Endodermal cell (in vitro differentiated cells): ENCODE results near the gene CMTM4. TPM values are rescaled to one million over a fixed set of nuclear protein-coding genes. Genes with fewer than 3 reads are reported as not detected.

Experiments used
- DNase-seq: peaks from one replicate; pipeline ENCODE4 v3.0.0-alpha.2; 2017
- H3K27ac ChIP-seq: 2 replicates; pipeline ENCODE4 v1.5.1; 2013; ENCODE audit warnings: mild to moderate bottlenecking, low read depth, low read length, moderate library complexity
- H3K27me3 ChIP-seq: 2 replicates; pipeline ENCODE4 v1.6.1; 2013; ENCODE audit warnings: mild to moderate bottlenecking, low read length, moderate library complexity; ENCODE audit not compliant: insufficient read depth, control insufficient read depth, poor library complexity, severe bottlenecking
- H3K36me3 ChIP-seq: 2 replicates; pipeline ENCODE4 v1.7.0; 2013; ENCODE audit warnings: mild to moderate bottlenecking, low read length, moderate library complexity; ENCODE audit not compliant: control insufficient read depth, insufficient read depth
- H3K4me1 ChIP-seq: one replicate; pipeline ENCODE4 v1.7.0; 2013; ENCODE audit warnings: low read length; ENCODE audit not compliant: control insufficient read depth, insufficient read depth
- H3K4me3 ChIP-seq: 2 replicates; pipeline ENCODE4 v1.5.1; 2013; ENCODE audit warnings: mild to moderate bottlenecking, low read length, moderate library complexity
- H3K9ac ChIP-seq: 2 replicates; pipeline ENCODE4 v1.6.1; 2013; ENCODE audit warnings: mild to moderate bottlenecking, low read length, moderate library complexity; ENCODE audit not compliant: poor library complexity, severe bottlenecking; ENCODE audit errors: extremely low read depth
- H3K9me3 ChIP-seq: 2 replicates; pipeline ENCODE4 v1.6.1; 2013; ENCODE audit warnings: mild to moderate bottlenecking, low read length, moderate library complexity; ENCODE audit not compliant: control insufficient read depth
- H3K27ac Mint-ChIP-seq: 2 replicates; pipeline ENCODE4 v1.8.0; 2020; ENCODE audit warnings: mixed read lengths
- H3K27me3 Mint-ChIP-seq: 2 replicates; pipeline ENCODE4 v1.8.0; 2021; ENCODE audit warnings: mild to moderate bottlenecking, mixed read lengths; ENCODE audit not compliant: insufficient read depth
- H3K36me3 Mint-ChIP-seq: 2 replicates; pipeline ENCODE4 v1.8.0; 2020; ENCODE audit warnings: low read depth, mixed read lengths
- H3K4me1 Mint-ChIP-seq: 2 replicates; pipeline ENCODE4 v1.8.0; 2020; ENCODE audit warnings: mixed read lengths
- H3K4me3 Mint-ChIP-seq: 2 replicates; pipeline ENCODE4 v1.8.0; 2020; ENCODE audit warnings: mild to moderate bottlenecking, moderate library complexity, mixed read lengths
- H3K9me3 Mint-ChIP-seq: 2 replicates; pipeline ENCODE4 v1.8.0; 2020; ENCODE audit warnings: mild to moderate bottlenecking, mixed read lengths
- WGBS, 2 experiments: methylation state at CpG; one replicate each; pipeline versions ENCODE4 v1.1.5 to v1.1.7; 2013; ENCODE audit warnings: missing lambda C conversion rate in 2 of 2, mixed read lengths in 1 of 2; ENCODE audit not compliant: insufficient coverage in 1 of 2, insufficient read length in 1 of 2; 5-methylcytosine and 5-hydroxymethylcytosine counted together
- total RNA-seq, 2 donors: library from RNA; stranded (reverse); fragmentation: NEBNext Ultra II Directional in 1 of 2; extraction: Animal tissue kit (Norgen Biotek cat#: 25700) in 1 of 2; gene quantifications; 2 replicates in 1 of 2; 3 replicates in 1 of 2; pipeline ENCODE4 v1.2.1, GENCODE V29; 2021
- TF ChIP-seq, protein P1 (sequence below): fragments of 200-600 bp; sonication (generic); conservative IDR thresholded peaks from 2 replicates; pipeline ENCODE4 v1.5.0; 2021; ENCODE audit warnings: antibody characterized with exemption, mild to moderate bottlenecking

CMTM4 gene
- total RNA-seq, 2 donors from 2014 or later: 68.2 to 76.2 TPM

DNA sequence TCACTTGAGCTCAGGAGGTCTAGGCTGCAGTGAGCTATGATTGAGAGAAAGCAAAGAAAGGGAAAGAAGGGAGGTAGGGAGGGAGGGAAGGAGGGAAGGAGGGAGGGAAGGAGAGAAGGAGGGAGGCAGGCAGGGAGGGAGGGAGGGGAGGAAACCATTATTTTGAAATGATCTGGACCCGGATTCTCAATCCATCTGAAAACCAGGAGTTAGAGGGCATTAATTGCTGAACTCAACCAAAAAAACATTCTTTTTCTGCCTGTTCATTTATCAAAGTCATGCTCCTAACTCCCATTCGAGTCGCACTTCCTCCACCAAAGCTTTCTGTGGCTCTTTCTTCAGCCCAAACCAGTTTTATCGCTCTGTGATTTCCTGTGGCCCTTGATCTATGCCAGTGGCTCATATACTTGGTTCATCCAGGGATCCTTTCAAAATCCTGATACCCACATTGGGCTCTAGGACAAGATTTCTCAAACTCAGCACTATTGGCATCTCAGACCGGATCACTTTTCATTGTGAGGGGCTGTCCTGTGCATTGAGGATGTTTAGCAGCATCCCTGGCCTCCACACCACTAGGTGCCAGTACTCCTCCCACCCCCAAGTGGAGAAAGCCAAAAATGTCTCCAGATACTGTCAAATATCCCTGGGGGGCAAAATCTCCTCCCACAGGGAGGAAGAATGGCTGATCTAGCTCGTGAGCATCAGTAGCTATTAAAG lies 38.2 kb downstream of the CMTM4 start:
- peaks cover 16% of the 10 kb centered on the region for H3K4me1 Mint-ChIP-seq
- peaks cover 7% of the 10 kb centered on the region for H3K4me1 ChIP-seq
- no peak overlapping the region for H3K9ac ChIP-seq
- no peaks in the 10 kb centered on the region for H3K9me3 ChIP-seq
- H3K27ac Mint-ChIP-seq: no peak overlapping the region
- TF ChIP-seq, protein P1, sequence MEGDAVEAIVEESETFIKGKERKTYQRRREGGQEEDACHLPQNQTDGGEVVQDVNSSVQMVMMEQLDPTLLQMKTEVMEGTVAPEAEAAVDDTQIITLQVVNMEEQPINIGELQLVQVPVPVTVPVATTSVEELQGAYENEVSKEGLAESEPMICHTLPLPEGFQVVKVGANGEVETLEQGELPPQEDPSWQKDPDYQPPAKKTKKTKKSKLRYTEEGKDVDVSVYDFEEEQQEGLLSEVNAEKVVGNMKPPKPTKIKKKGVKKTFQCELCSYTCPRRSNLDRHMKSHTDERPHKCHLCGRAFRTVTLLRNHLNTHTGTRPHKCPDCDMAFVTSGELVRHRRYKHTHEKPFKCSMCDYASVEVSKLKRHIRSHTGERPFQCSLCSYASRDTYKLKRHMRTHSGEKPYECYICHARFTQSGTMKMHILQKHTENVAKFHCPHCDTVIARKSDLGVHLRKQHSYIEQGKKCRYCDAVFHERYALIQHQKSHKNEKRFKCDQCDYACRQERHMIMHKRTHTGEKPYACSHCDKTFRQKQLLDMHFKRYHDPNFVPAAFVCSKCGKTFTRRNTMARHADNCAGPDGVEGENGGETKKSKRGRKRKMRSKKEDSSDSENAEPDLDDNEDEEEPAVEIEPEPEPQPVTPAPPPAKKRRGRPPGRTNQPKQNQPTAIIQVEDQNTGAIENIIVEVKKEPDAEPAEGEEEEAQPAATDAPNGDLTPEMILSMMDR: peak; percentile 20
- no peaks in the 10 kb centered on the region for H3K36me3 Mint-ChIP-seq
- no peaks in the 10 kb centered on the region for H3K27me3 ChIP-seq
- WGBS, 2 experiments: 94 to 95% methylated on average over 5 to 6 of the region's 6 CpGs
- H3K9me3 Mint-ChIP-seq: no peaks in the 10 kb centered on the region
- DNase-seq: no peak
- no peaks in the 10 kb centered on the region for H3K27me3 Mint-ChIP-seq
- H3K36me3 ChIP-seq: peaks cover 6% of the 10 kb centered on the region
- no peak overlapping the region for H3K4me3 ChIP-seq
- H3K4me3 Mint-ChIP-seq: no peak overlapping the region
- H3K27ac ChIP-seq: no peak overlapping the region

DNA sequence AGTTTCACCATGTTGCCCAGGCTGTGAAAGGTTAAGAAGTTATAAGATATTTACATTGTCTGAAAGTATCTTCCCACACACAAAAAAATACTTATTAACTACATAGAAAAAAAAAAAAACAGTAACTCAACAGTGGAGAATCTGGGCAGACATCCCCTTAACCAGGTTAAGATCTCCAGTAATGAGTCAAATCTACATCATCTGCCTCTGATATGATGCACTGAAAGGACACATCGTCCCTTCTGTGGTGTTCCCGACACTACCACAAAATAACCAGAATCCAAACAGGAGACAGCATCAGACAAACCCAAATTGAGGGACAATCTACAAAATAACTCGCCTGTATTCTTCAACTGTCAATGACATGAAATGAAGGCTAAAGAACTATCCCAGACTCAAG lies 40.0 kb downstream of the CMTM4 start:
- DNase-seq: no peak
- Histone ChIP-seq H3K27me3 (no peaks in the 10 kb centered on the region), H3K4me1 (peaks cover 7% of the 10 kb centered on the region), H3K27ac (no peak overlapping the region), H3K9me3 (no peaks in the 10 kb centered on the region), H3K36me3 (peaks cover 6% of the 10 kb centered on the region), H3K9ac (no peak overlapping the region), H3K4me3 (no peak overlapping the region)
- Mint-ChIP-seq H3K4me3 (no peak overlapping the region), H3K27me3 (no peaks in the 10 kb centered on the region), H3K36me3 (no peaks in the 10 kb centered on the region), H3K9me3 (no peaks in the 10 kb centered on the region), H3K4me1 (peaks cover 24% of the 10 kb centered on the region), H3K27ac (no peak overlapping the region)
- 99% methylated on average over 3 of the region's 3 CpGs; no CpG with 5 or more reads in 1 of the 2 experiments for WGBS, 2 experiments
- TF ChIP-seq, protein P1: no peak

DNA sequence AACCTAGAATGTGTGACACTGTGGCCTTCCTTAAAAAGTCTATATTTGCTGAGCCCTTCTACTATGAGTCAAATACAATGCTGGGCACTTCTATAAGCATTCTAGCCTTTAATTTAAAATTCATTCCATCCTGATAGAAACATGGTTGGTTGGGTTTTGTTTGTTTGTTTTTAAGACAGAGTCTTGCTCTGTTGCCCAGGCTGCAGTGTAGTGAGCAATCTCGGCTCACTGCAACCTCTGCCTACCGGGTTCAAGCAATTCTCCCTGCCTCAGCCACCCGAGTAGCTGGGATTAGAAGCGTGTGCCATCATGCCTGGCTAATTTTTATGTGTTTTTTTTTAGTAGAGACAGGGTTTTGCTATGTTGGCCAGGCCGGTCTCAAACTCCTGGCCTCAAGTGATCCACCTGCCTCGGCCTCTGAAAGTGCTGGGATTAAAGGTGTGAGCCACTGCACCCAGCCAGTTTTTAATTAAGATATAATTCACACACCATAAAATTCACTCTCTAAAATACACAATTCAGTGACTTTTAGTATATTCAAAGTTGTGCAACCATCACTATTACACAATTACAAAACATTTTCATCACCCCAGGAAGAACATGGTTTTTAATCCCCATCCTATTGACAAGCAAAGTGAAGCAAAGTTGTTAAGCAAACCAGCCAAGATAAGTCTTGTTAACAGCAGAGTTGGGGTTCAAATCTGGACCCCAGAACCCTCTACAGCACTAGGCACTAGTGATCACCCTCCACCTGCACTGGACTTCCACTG lies 42.8 kb downstream of the CMTM4 start:
- Histone ChIP-seq H3K27ac (no peak overlapping the region), H3K27me3 (no peaks in the 10 kb centered on the region)

More for the DNA sequence above, 42.8 kb downstream of the CMTM4 start:
- Histone ChIP-seq H3K4me3 (no peak overlapping the region), H3K36me3 (peaks cover 6% of the 10 kb centered on the region), H3K9me3 (no peaks in the 10 kb centered on the region), H3K9ac (no peak overlapping the region), H3K4me1 (no peaks in the 10 kb centered on the region)
- no peak overlapping the region for H3K27ac Mint-ChIP-seq
- TF ChIP-seq, protein P1: no peak
- WGBS, 2 experiments: 97 to 100% methylated on average over 5 to 6 of the region's 6 CpGs
- no peaks in the 10 kb centered on the region for H3K36me3 Mint-ChIP-seq
- H3K4me3 Mint-ChIP-seq: no peak overlapping the region
- H3K27me3 Mint-ChIP-seq: no peaks in the 10 kb centered on the region
- DNase-seq: no peak
- H3K4me1 Mint-ChIP-seq: peaks cover 33% of the 10 kb centered on the region
- H3K9me3 Mint-ChIP-seq: no peaks in the 10 kb centered on the region
